Gastrocnemius medialis (tissue), 4 donors: ENCODE results near the gene MAP6D1. TPM values are rescaled to one million over a fixed set of nuclear protein-coding genes. Genes with fewer than 3 reads are reported as not detected.
A peak's percentile ranks its signal among the peaks of the same experiment; 100 is the strongest.

Experiments used
- ATAC-seq, 2 donors: fragments of 150-250 bp; one replicate each; pipeline ENCODE4 v1.9.1; 2016
- DNase-seq, 2 donors: peaks; one replicate each; pipeline ENCODE4 v3.0.0-alpha.2; 2019
- H3K27ac ChIP-seq, 4 donors: fragments of 200-600 bp; sonication (generic); 1 replicate in 1 of 4; 2 replicates in 3 of 4; pipeline ENCODE4 v1.5.1; 2016 to 2018; ENCODE audit warnings: mild to moderate bottlenecking in 2 of 4, moderate library complexity in 1 of 4
- H3K27me3 ChIP-seq, 3 donors: fragments of 200-600 bp; sonication (generic) in 2 of 3; 1 replicate in 1 of 3; 2 replicates in 2 of 3; pipeline versions ENCODE4 v1.5.1 to v1.6.0; 2016 to 2019; ENCODE audit warnings: mild to moderate bottlenecking in 1 of 3, moderate library complexity in 1 of 3
- H3K36me3 ChIP-seq, 2 donors: fragments of 200-600 bp; sonication (generic) in 1 of 2; one replicate each; pipeline ENCODE4 v1.5.1; 2017 to 2018
- H3K4me1 ChIP-seq, 2 donors: fragments of 200-600 bp; sonication (generic) in 1 of 2; one replicate each; pipeline ENCODE4 v1.5.1; 2016 to 2017; ENCODE audit warnings: mild to moderate bottlenecking in 2 of 2
- H3K4me3 ChIP-seq, 4 donors: fragments of 200-600 bp; sonication (generic) in 3 of 4; 1 replicate in 1 of 4; 2 replicates in 3 of 4; pipeline ENCODE4 v1.5.1; 2016 to 2019; ENCODE audit warnings: mild to moderate bottlenecking in 2 of 4
- H3K9me3 ChIP-seq, 3 donors: fragments of 200-600 bp; sonication (generic) in 2 of 3; 1 replicate in 1 of 3; 2 replicates in 2 of 3; pipeline ENCODE4 v1.5.1; 2016 to 2019
- CTCF ChIP-seq, 5 experiments: fragments of 450-650 bp in 3 of 5; fragments of 200-600 bp in 2 of 5; sonication (generic) in 2 of 5; IDR thresholded peaks in 4 of 5; conservative IDR thresholded peaks in 1 of 5; 1 replicate in 4 of 5; 2 replicates in 1 of 5; pipeline ENCODE4 v1.5.1; 2016 to 2019; ENCODE audit warnings: antibody characterized with exemption in 5 of 5, mild to moderate bottlenecking in 3 of 5, moderate library complexity in 3 of 5
- POLR2A ChIP-seq, 2 donors: fragments of 450-650 bp; IDR thresholded peaks; one replicate each; pipeline ENCODE4 v1.6.1; 2017; ENCODE audit warnings: antibody characterized with exemption in 2 of 2, mild to moderate bottlenecking in 2 of 2, moderate library complexity in 2 of 2
- in situ Hi-C, 4 donors: fragments of 200-750 bp; cut with MboI; loops; one replicate each; pipeline versions ENCODE4 v1.15.0 to v1.8.0; 2017; ENCODE audit warnings: low sequenced_read_pairs in 4 of 4
- intact Hi-C: fragments of 100-400 bp; cut with DNase I; formaldehyde crosslinking; loops from one replicate; pipeline ENCODE4 v1.15.1; 2023; ENCODE audit warnings: low total_unique reads
- total RNA-seq, 4 donors: library from RNA; depleted of rRNA; stranded (reverse); fragments of >200 nt; gene quantifications; one replicate each; pipeline versions ENCODE4 v1.1.0 to v1.2.3, GENCODE V29; 2016

The MAP6D1 gene
- total RNA-seq, 4 donors from 2014 or later, result 2.5 to 13.8 (median 9.7) TPM

GRCh38 chr3:183862610-183863009, 37.2 kb upstream of the MAP6D1 start:
- peaks cover 0 to 60% of the 10 kb centered on the region in 2 donors for H3K36me3 ChIP-seq
- DNase-seq (no peak), ATAC-seq (no peak)
- intact Hi-C loops, result no loop called here
- in situ Hi-C loops, result no loop called here
- no peak overlapping the region for H3K27ac ChIP-seq
- H3K4me1 ChIP-seq, result peaks cover 3 to 9% of the 10 kb centered on the region in 2 donors
- no peaks in the 10 kb centered on the region for H3K9me3 ChIP-seq
- no peaks in the 10 kb centered on the region for H3K27me3 ChIP-seq
- TF ChIP-seq CTCF (IDR thresholded peaks at IDR 0.05 in 4 of 5, conservative IDR thresholded peaks at IDR 0.05 in 1 of 5) (no peak), POLR2A (IDR thresholded peaks at IDR 0.05) (no peak)
- no peak overlapping the region for H3K4me3 ChIP-seq

- H3K4me1 ChIP-seq, result peaks cover 5 to 19% of the 10 kb centered on the region in 2 donors
- H3K4me3 ChIP-seq, result no peak overlapping the region
- in situ Hi-C loops, result no loop called here
- intact Hi-C loops, result no loop called here
- TF ChIP-seq CTCF (IDR thresholded peaks at IDR 0.05 in 4 of 5, conservative IDR thresholded peaks at IDR 0.05 in 1 of 5) (no peak), POLR2A (IDR thresholded peaks at IDR 0.05) (no peak)
- peak overlapping the region in 2 of 4 donors; percentile 2 to 25 for H3K27ac ChIP-seq
- H3K27me3 ChIP-seq, result no peaks in the 10 kb centered on the region
- peaks cover 0 to 26% of the 10 kb centered on the region in 2 donors for H3K36me3 ChIP-seq
- ATAC-seq (no peak), DNase-seq (no peak)
- no peaks in the 10 kb centered on the region for H3K9me3 ChIP-seq
Measured at GRCh38 chr3:183857863-183858262, 32.5 kb upstream of the MAP6D1 start.

GRCh38 chr3:183854318-183855035, 29.1 kb upstream of the MAP6D1 start:
- no peak for ATAC-seq
- H3K4me3 ChIP-seq, result no peak overlapping the region

GRCh38 chr3:183845608-183846288, 20.4 kb upstream of the MAP6D1 start:
- H3K36me3 ChIP-seq, result peaks cover 0 to 61% of the 10 kb centered on the region in 2 donors
- ATAC-seq (no peak), DNase-seq (no peak)
- H3K27ac ChIP-seq, result no peak overlapping the region
- H3K9me3 ChIP-seq, result no peaks in the 10 kb centered on the region
- H3K4me3 ChIP-seq, result no peak overlapping the region
- peaks cover 0 to 6% of the 10 kb centered on the region in 2 donors for H3K4me1 ChIP-seq
- in situ Hi-C loops, result no loop called here
- intact Hi-C loops, result no loop called here
- no peaks in the 10 kb centered on the region for H3K27me3 ChIP-seq
- TF ChIP-seq CTCF (IDR thresholded peaks at IDR 0.05 in 4 of 5, conservative IDR thresholded peaks at IDR 0.05 in 1 of 5) (no peak), POLR2A (IDR thresholded peaks at IDR 0.05) (no peak)

More at GRCh38 chr3:183854318-183855035, 29.1 kb upstream of the MAP6D1 start:
- DNase-seq, result no peak
- peaks cover 5 to 19% of the 10 kb centered on the region in 2 donors for H3K4me1 ChIP-seq
- H3K27me3 ChIP-seq, result no peaks in the 10 kb centered on the region
- no peaks in the 10 kb centered on the region for H3K36me3 ChIP-seq
- intact Hi-C loops (no loop called here), in situ Hi-C loops (no loop called here)
- TF ChIP-seq POLR2A (IDR thresholded peaks at IDR 0.05) (no peak), CTCF (IDR thresholded peaks at IDR 0.05 in 4 of 5, conservative IDR thresholded peaks at IDR 0.05 in 1 of 5) (no peak)
- no peaks in the 10 kb centered on the region for H3K9me3 ChIP-seq
- no peak overlapping the region for H3K27ac ChIP-seq
